Panc1 (cell line): ENCODE results near the gene EGFLAM.

Experiments
- CTCF ChIP-seq: fragments of 450-650 bp; IDR thresholded peaks from 2 replicates; pipeline ENCODE4 v1.5.1; 2017; ENCODE audit warnings: mild to moderate bottlenecking
- SIN3A ChIP-seq: IDR thresholded peaks from 2 replicates; pipeline ENCODE4 v1.6.1; 2012; ENCODE audit warnings: low read depth, mild to moderate bottlenecking, low read length, moderate library complexity, borderline replicate concordance; ENCODE audit not compliant: insufficient read depth
- TCF7L2 ChIP-seq: IDR thresholded peaks from 2 replicates; pipeline ENCODE4 v1.6.1; 2011; ENCODE audit warnings: mild to moderate bottlenecking, low read depth, low read length, inconsistent platforms

- TF ChIP-seq SIN3A (no peak), TCF7L2 (no peak), CTCF (no peak)
Measured at GRCh38 chr5:38472541-38472940, 214.2 kb downstream of the EGFLAM start.
